GM15510 (cell line): ENCODE data around the gene TSTD2.

Experiments used
- POLR2A ChIP-seq: IDR thresholded peaks from 3 replicates; pipeline ENCODE4 v1.6.1; 2011; ENCODE audit warnings: borderline replicate concordance; ENCODE audit not compliant: insufficient read length; ENCODE audit errors: extremely low read depth

TSTD2 gene

DNA sequence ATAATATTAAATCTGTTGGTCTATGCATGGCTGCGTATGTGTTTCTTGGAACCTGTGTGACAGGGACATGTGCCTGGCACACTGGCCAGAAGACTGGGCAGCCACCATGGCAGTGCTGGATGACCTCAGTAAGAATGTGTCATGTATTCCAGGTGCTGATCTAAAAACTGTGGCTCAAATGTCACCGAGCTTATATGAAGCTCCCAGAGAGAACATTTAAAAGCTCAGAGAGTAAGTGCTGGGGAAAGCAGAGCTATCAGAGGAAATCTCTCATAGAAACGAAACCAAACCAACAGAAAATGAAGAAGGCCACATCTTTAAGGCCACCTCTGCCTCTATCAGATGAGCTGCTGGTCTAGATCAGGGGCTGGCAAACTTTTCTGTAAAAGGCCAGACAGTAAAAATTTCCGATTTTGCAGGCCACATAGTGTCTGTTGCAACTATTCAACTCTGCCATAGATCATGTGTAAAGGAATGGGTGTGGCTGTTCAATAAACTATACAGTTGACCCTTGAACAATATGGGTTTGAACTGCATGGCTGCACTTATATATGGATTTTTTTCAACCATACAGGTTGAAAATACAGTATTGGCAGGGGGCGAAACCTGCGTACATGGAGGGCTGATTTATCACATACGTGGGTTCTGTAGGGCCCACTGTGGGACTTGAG lies 31.8 kb downstream of the TSTD2 start:
- no peak for TF ChIP-seq POLR2A

DNA sequence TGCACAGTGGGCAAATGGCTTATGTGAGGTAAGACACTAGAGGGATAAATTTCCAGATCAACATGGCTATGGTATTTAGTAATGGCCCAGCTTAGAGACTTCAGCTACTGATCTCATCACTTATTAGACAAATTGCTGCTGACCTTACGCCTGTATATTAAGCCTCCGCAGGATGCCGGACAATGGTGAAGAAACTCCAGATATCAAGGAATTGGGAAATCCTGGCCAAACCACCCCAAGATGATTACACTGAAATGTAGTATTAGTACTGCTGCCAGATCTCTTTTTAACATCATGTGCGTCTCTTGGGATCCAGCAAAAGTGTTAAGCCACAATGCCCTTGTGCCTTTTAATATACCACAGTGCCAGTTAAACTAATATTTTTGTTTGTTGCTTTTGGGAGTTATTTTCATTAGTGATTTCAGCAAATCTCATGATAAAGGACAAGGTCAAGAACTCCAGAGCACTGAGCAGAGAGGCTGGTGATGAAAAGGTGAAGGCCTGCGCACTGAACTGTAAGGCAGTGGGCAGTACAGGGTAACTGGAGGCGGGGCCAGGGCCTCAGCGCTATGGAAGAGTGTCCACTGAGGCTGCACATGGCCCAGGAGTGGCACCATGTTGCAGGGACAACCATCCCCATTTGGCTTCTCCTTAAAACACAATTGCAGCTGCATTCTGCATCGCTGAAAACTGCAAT lies 32.5 kb downstream of the TSTD2 start:
- no peak for TF ChIP-seq POLR2A

DNA sequence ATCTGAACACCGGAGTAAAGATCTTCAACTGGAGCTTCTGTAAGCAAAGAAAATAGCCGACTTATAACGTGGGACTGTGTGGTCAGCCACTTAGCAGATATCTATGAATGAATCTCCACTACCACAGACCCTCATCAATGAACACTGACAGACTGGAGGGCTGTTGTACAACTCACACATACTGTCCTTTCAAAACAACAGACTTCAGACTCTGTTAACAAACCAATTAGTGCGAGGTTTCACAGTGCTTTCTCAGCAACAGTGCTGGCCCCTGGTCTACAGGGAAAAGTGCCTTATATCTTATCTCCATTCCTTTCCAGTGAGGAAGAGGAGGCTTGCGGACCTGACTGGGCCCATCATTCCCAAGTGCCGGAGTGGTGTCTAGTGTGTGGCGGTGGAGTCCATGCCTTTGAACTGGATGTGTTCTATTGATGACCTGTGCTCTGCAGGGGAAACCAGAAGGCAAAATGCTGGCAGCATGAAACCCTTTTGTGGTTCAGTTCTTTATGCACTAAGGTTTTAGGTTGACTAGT lies 33.8 kb downstream of the TSTD2 start:
- TF ChIP-seq POLR2A, result no peak

DNA sequence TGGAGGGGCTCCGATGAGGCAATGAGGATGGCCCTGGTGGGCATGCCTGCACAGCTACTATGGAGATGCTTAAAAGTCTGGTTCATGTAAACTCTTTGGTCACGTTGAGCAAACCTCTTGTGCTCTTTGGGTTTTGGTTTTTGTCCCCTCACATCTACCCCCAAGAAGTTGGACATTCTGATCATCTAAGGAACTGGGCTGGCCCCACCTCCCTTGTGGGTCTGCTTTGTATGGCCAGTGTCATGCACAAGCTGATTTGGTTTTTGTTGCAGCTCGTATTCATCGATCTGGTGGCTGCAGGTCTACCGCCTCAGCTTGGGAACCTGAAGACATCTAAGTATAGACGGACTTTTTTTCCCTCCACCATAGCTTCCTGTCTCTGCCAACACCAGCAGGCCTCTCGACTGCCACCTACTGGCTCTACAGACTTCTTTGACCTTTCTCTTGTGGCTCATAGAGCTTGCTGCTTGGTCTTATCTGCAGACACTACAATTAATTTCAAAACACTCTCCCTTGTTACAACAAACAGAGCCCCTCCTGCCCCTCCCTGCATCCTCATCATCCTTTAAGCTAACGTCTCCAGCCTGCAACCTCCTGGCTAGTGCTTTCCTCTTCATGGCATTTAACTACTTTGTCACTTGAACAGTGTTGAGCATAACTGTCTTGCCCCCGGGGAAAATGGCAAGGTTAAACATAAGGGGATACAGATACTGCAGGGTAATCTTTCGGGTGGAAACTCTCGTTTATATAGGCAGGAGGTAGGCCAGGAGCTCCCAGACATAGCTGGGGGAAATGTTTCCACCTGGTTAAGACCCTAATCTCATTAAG lies 34.5 kb downstream of the TSTD2 start:
- TF ChIP-seq POLR2A, result no peak

DNA sequence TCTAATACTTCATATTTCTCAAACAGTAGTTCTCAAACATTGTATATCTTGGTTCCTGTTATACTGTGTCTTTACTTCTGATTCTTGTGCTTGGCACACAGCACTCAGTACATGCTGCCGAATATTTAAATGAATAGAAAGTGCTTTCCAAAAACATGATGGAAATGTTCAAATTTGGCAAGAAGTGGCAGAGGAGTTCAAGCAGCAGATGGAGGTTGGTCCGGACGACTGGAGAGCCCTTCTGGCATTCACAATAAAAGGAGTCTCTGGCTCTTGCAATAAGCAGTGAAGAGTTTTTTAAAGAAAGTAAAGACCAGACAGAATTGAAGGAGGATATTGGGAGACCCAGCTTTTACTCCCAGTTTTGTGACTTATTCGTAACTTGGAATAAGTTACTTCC lies 36.3 kb downstream of the TSTD2 start:
- TF ChIP-seq POLR2A, result no peak

DNA sequence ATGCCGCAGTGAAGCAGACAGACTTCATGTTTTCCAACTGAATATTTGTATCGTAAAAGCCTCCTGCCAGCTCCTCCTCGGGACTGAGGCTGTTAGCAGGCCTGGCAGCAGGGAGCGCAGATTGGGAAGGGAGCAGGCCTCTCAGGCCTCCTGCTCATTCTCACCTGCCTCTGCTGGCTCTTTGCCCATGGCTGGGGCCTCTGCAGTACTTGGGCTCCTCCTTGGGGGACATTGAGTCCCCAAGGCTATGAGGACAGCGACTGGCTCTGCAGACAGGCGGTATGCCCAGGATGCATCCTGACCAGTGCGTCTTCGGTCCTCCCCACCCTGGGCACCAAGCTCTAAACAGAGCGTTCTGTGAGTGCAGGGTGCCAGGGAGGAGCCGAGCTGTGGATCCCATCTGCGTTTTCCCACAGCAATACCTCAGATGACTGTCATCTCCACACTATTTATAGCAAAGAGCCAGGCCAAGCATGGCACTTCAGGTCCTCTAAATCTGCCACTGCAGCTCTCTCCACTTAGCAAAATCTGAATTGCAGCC lies 38.7 kb downstream of the TSTD2 start:
- TF ChIP-seq POLR2A, result no peak

DNA sequence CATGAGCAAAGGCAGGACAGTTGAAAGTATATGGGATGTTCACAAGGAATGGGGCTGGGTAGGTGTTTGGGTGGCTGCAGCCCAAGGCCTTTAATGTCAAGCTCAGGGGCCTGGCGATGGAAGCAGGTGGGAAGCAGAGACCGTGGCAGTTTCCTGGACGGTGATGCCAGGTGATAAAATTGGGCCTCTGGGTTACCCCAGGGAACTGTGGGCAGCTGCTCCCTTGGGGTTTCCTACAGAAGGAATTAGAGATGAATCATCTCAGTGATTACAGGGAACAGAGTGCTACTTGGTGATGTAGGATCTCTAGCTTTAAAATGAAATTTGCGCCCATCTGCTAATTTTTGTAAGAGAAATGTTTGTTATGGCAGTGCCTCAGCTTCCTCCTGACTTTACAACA lies 39.2 kb downstream of the TSTD2 start:
- TF ChIP-seq POLR2A, result no peak

DNA sequence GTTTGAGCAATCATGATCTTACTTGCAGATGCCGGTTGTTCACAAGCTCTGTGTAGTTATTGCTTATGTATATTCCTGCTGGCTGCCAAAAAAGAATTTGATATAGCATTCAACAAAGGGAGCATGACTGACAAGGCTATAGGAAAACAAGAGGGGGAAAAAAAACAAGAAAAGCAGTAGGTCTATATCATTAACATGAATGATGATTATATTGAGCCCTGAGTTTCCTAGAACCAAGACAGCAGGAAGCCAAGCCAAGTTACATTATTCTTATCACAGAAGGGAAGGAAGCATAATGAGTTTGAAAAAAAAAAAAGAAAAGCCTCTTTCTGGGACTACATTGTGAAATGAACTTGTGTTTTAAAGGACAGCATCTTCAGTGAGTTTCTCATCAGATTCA lies 41.0 kb downstream of the TSTD2 start:
- TF ChIP-seq POLR2A, result no peak

DNA sequence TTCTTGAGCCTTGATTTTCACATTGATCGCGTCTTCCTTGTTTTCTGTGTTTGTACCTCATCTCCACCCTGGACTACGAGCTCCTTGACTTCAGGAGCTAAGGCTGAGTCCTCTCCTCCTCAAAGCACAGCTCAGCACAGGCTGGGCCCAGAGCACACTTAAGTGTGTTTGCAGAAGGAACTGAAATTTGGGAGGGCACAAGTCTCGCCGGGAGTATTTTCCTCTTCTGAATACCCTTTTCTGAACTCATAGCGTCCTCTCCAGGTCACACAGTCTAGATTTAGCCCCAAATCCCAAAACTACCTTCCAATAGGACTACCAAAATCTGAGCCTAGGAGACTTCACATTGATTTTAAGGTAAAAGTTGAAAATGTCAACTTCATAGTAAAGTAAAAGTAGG lies 41.6 kb downstream of the TSTD2 start:
- TF ChIP-seq POLR2A, result no peak

DNA sequence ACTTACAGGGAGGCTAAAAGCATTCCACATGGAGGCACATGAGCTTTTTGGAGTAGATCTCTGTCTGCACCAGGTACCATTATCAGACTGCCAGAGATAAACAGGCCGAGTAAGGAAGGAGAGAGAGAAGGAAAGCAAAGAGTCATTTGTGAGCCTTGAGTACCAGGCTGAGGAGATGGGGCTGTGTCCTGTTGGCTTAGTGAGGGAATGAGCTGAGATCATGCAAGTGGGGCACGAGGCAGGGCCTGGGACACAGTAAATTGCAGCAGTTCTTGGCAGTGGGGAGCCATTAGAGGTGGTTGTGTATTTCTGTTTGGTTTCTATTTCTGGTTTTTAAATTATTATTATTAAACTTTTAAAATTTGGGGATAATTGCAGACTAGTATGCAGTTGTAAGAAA lies 53.3 kb downstream of the TSTD2 start:
- no peak for TF ChIP-seq POLR2A

DNA sequence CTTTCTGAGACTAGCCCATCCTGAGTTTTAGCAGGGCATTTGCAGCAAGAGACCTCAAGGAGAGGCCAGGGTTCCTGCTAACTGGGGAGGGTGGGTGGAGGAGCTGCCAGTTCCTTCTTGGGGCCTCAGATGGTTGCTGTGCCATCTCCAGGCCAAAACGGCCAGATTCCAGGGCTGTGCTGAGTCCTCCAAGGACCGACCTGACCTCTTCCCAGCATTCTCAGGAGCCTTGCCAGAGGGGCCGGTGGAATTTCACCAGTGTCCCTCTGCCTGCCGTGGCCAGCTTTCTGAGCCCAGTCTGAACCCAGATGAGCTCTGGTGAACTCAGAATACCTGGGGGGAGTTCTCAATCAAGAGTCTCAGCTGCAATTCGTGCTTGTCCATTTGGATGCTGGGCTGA lies 54.3 kb downstream of the TSTD2 start:
- TF ChIP-seq POLR2A, result no peak

DNA sequence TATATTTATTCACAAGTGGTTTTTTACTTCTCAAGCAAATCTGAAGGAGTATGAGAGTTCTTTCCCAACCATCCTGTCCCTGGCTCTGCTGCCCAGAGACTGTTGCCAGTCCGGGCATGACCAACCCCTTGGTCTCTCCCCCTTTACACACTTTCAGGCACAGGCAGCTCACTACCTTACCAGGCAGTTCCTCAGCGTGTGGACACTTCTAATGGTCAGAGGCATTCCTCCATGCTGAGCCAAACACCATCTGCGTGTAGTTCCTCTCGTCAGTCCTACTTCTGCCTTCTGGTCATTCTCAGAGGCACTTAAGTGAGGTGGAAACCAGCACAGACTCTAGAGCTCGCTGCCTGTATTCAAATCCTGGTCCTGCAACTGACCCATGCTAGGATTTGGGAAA lies 56.1 kb downstream of the TSTD2 start:
- TF ChIP-seq POLR2A, result no peak

DNA sequence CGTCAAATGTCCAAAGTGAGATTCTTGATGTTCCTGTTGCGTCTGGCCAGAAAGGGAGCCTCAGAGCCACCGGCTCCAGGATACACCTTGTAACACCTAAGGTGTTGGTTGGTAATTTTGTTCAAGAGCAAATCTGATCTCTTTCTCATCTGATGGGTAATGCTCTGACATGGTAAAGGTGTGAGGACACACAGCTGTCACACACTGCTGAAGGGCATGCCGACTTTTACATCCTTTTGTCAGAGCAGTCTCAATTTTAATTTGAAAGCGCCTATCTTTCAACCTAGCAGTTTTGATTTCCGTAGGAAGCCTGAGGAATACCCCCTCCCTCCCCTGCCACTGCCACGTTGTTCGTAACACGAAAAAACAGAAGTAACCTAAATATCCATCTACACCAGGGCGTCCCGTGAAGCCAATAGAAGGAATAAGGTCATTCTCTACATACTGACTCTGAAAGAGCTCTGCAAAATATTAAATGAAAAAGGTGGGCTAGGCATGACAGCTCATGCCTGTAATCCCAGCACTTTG lies 57.4 kb downstream of the TSTD2 start:
- no peak for TF ChIP-seq POLR2A

DNA sequence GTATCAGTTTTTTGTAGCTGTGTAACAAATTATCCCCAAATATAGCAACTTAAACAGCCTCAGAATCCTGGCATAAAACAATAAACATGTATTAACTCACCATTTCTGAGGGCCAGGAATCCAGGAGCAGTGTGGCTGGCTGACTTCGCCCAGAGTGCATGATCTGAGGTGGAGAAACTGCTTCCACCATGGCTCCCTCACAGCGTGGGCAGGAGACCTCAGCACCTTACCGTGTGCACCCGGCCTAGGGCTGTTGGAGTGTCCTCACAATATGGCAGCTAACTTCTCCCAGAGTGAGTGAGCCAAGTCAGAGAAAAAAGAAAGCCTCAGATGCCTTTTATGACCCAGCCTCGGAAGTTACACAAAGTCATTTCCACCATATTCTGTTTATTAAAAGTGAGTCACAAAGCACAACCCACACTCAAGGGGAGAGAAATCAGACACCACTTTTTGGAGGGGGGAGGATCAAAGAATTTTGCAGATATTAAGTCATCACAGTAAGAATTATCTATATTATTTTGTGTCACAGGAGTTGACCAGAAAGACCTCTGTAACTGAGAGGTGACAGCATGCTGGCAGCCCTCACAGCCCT lies 59.6 kb downstream of the TSTD2 start:
- no peak for TF ChIP-seq POLR2A
